HepG2 (cell line): Measurements from ENCODE around the gene IGF2BP3. TPM values are rescaled to one million over a fixed set of nuclear protein-coding genes. Genes with fewer than 3 reads are reported as not detected.

ENCODE experiments used
- CEBPB ChIP-seq: IDR thresholded peaks from 2 replicates; pipeline ENCODE4 v1.6.1; 2011; ENCODE audit warnings: low read depth, low read length, improper control_type of control experiment, borderline replicate concordance
- CTCF ChIP-seq: sonication (generic); formaldehyde crosslinking; IDR thresholded peaks from 2 replicates; pipeline ENCODE4 v1.5.0; 2020; ENCODE audit warnings: mild to moderate bottlenecking, missing genetic modification reagents, moderate library complexity
- FOXM1 ChIP-seq: sonication (generic); formaldehyde crosslinking; IDR thresholded peaks from 2 replicates; pipeline ENCODE4 v1.5.0; 2020; ENCODE audit warnings: missing genetic modification reagents
- GRHL1 ChIP-seq: sonication (generic); formaldehyde crosslinking; conservative IDR thresholded peaks from 2 replicates; pipeline ENCODE4 v1.8.0; 2022; ENCODE audit warnings: missing genetic modification reagents
- HMGA1 ChIP-seq: sonication (generic); formaldehyde crosslinking; conservative IDR thresholded peaks from 2 replicates; pipeline ENCODE4 v1.4.0; 2020; ENCODE audit warnings: missing genetic modification reagents
- HNF1B ChIP-seq: sonication (generic); formaldehyde crosslinking; IDR thresholded peaks from 2 replicates; pipeline ENCODE4 v1.5.1; 2020; ENCODE audit warnings: mild to moderate bottlenecking, moderate library complexity, missing genetic modification reagents
- MZF1 ChIP-seq: sonication (generic); formaldehyde crosslinking; IDR thresholded peaks from 2 replicates; pipeline ENCODE4 v1.8.1; 2023; ENCODE audit warnings: mild to moderate bottlenecking, missing genetic modification reagents, borderline replicate concordance
- POGZ ChIP-seq: sonication (generic); formaldehyde crosslinking; IDR thresholded peaks from 2 replicates; pipeline ENCODE4 v1.4.0; 2020; ENCODE audit warnings: mild to moderate bottlenecking, missing genetic modification reagents
- RBM22 ChIP-seq: fragments of 200-400 bp; formaldehyde crosslinking; optimal IDR thresholded peaks from 2 replicates; pipeline ENCODE3; 2017; ENCODE audit warnings: mild to moderate bottlenecking, low read length, moderate library complexity
- RERE ChIP-seq: IDR thresholded peaks from 2 replicates; pipeline ENCODE4 v1.6.1; 2016; ENCODE audit warnings: low read depth, missing genetic modification reagents, missing compliant biosample characterization
- TAF1 ChIP-seq: sonication (generic); formaldehyde crosslinking; IDR thresholded peaks from 2 replicates; pipeline ENCODE4 v1.4.0; 2020; ENCODE audit warnings: missing genetic modification reagents
- TEF ChIP-seq: sonication (generic); formaldehyde crosslinking; IDR thresholded peaks from 2 replicates; pipeline ENCODE4 v1.5.0; 2020; ENCODE audit warnings: missing genetic modification reagents
- ZMYM3 ChIP-seq: sonication (generic); formaldehyde crosslinking; IDR thresholded peaks from 2 replicates; pipeline ENCODE4 v1.5.1; 2020; ENCODE audit warnings: mild to moderate bottlenecking, missing genetic modification reagents
- ZNF484 ChIP-seq: sonication (generic); formaldehyde crosslinking; IDR thresholded peaks from 2 replicates; pipeline ENCODE4 v1.5.1; 2020; ENCODE audit warnings: mild to moderate bottlenecking, low read depth, missing genetic modification reagents, borderline replicate concordance
- ZNF496 ChIP-seq: sonication (generic); formaldehyde crosslinking; IDR thresholded peaks from 2 replicates; pipeline ENCODE4 v1.8.1; 2023; ENCODE audit warnings: mild to moderate bottlenecking, moderate library complexity, missing genetic modification reagents; ENCODE audit not compliant: insufficient replicate concordance
- ZNF558 ChIP-seq: sonication (generic); formaldehyde crosslinking; IDR thresholded peaks from 2 replicates; pipeline ENCODE4 v1.9.0; 2022; ENCODE audit warnings: mild to moderate bottlenecking, missing genetic modification reagents, borderline replicate concordance
- ZNF83 ChIP-seq: sonication (generic); formaldehyde crosslinking; IDR thresholded peaks from 2 replicates; pipeline ENCODE4 v1.4.0; 2020; ENCODE audit warnings: missing genetic modification reagents, mild to moderate bottlenecking, borderline replicate concordance
- ZNF878 ChIP-seq: sonication (generic); formaldehyde crosslinking; IDR thresholded peaks from 2 replicates; pipeline ENCODE4 v1.8.1; 2023; ENCODE audit warnings: mild to moderate bottlenecking, missing genetic modification reagents, moderate library complexity
- ZSCAN30 ChIP-seq: sonication (generic); formaldehyde crosslinking; IDR thresholded peaks from 2 replicates; pipeline ENCODE4 v1.5.0; 2020; ENCODE audit warnings: mild to moderate bottlenecking, missing genetic modification reagents
- polyA plus RNA-seq, 8 experiments: library from polyadenylated mRNA; depleted of rRNA in 3 of 8; stranded (reverse) in 7 of 8; unstranded in 1 of 8; fragments of >200 nt; fragmentation: Illumina TruSeq in 4 of 8; extraction: Trizol in 4 of 8; gene quantifications; 2 replicates each; pipeline versions ENCODE4 v1.2.1 to v1.2.3, GENCODE V29; 2011 to 2016; ENCODE audit warnings: low read depth in 4 of 8, missing spikeins in 1 of 8, mixed read lengths in 1 of 8; ENCODE audit not compliant: insufficient read depth in 1 of 8
- total RNA-seq, 5 experiments: library from RNA; depleted of rRNA; stranded (reverse); fragments of >200 nt; fragmentation: Illumina TruSeq; extraction: Trizol; gene quantifications; 2 replicates each; pipeline ENCODE4 v1.2.3, GENCODE V29; 2016; ENCODE audit warnings: low read depth in 1 of 5

IGF2BP3 gene
- total and polyA plus RNA-seq, 2 of the 13 experiments (the other 11 are each of a cell fraction or from before 2014, with no cell fraction given), result 37.7 to 39.5 TPM

GRCh38 chr7:23358152-23358674, 112.1 kb downstream of the IGF2BP3 start (continued):
- TF ChIP-seq RERE, result no peak
- no peak for TF ChIP-seq FOXM1
- TF ChIP-seq ZNF484 (CRISPR knock-in tag), result no peak
- TF ChIP-seq RBM22, result peak; percentile 71
- no peak for TF ChIP-seq MZF1 (CRISPR knock-in tag)
- TF ChIP-seq ZSCAN30 (CRISPR knock-in tag), result no peak
- peak; percentile 55; the same call in 1 of the 2 replicates for TF ChIP-seq ZMYM3 (CRISPR knock-in tag)
- TF ChIP-seq POGZ, result peak; percentile 30; the same call in 1 of the 2 replicates
- TF ChIP-seq CTCF (CRISPR knock-in tag), result no peak
- TF ChIP-seq ZNF878, result no peak
- no peak for TF ChIP-seq ZNF558
- no peak; the same call in 1 of the 2 replicates for TF ChIP-seq TAF1 (CRISPR knock-in tag)
- TF ChIP-seq TEF (CRISPR knock-in tag), result no peak
- TF ChIP-seq HNF1B (CRISPR knock-in tag), result no peak
- no peak for TF ChIP-seq ZNF496
- TF ChIP-seq HMGA1 (CRISPR knock-in tag), result no peak
- no peak for TF ChIP-seq CEBPB
- TF ChIP-seq GRHL1, result no peak
- TF ChIP-seq ZNF83 (CRISPR knock-in tag), result no peak
